ENCODE data around the gene SRSF2.
"Not testable (repeated sequence)": the region's sequence is repeated elsewhere in the genome, so short reads cannot be mapped to it uniquely, and the experiment has no call there.

The SRSF2 gene

GRCh38 chr17:76700617-76701470 is 36.3 kb downstream of the SRSF2 start:
- H3K27ac ChIP-seq, result no peak overlapping the region
- TF ChIP-seq ZFX (IDR thresholded peaks at IDR 0.05; ENCODE audit: borderline replicate concordance), result no peak
- no peak for TF ChIP-seq CTCF (IDR thresholded peaks at IDR 0.05)

- no peak overlapping the region for H3K27ac ChIP-seq
- no peak for TF ChIP-seq ZFX (IDR thresholded peaks at IDR 0.05; ENCODE audit: borderline replicate concordance)
- TF ChIP-seq CTCF (IDR thresholded peaks at IDR 0.05), result no peak
These were observed 36.9 kb downstream of the SRSF2 start for GRCh38 chr17:76700270-76700616.

GRCh38 chr17:76698466-76698977 is 38.6 kb downstream of the SRSF2 start:
- H3K27ac ChIP-seq, result not testable (repeated sequence)

GRCh38 chr17:76697702-76698465 is 39.2 kb downstream of the SRSF2 start:
- H3K27ac ChIP-seq, result no peak overlapping the region
- TF ChIP-seq CTCF (IDR thresholded peaks at IDR 0.05) (no peak), ZFX (IDR thresholded peaks at IDR 0.05; ENCODE audit: borderline replicate concordance) (no peak)

- TF ChIP-seq ZFX (IDR thresholded peaks at IDR 0.05; ENCODE audit: borderline replicate concordance), result no peak
- TF ChIP-seq CTCF (IDR thresholded peaks at IDR 0.05), result no peak
- H3K27ac ChIP-seq, result no peak overlapping the region
These were observed 40.1 kb downstream of the SRSF2 start for GRCh38 chr17:76696763-76697701.

- TF ChIP-seq CTCF (IDR thresholded peaks at IDR 0.05) (no peak), ZFX (IDR thresholded peaks at IDR 0.05; ENCODE audit: borderline replicate concordance) (no peak)
- no peak overlapping the region for H3K27ac ChIP-seq
These were observed 41.9 kb downstream of the SRSF2 start for GRCh38 chr17:76695059-76695831.

Data from 22Rv1 (cell line).